ENCODE data around the gene ITGAV. TPM values are rescaled to one million over a fixed set of nuclear protein-coding genes. Genes with fewer than 3 reads are reported as not detected.

Gene ITGAV
- total RNA-seq, 1 experiment from 2014 or later: 26.9 TPM

GRCh38 chr2:186610785-186611184, 20.9 kb downstream of the ITGAV start:
- H3K4me1 Mint-ChIP-seq: peaks cover 7 to 8% of the 10 kb centered on the region in 2 experiments
- Histone ChIP-seq H3K4ac (ENCODE audit: low read depth, low read length) (no peak overlapping the region), H3K4me2 (ENCODE audit: insufficient read depth, insufficient read length, low read length) (no peak overlapping the region), H3K14ac (ENCODE audit: insufficient read depth, low read length) (no peak overlapping the region), H3K79me1 (ENCODE audit: insufficient read depth, low read depth, low read length, poor library complexity, severe bottlenecking) (no peaks in the 10 kb centered on the region), H4K5ac (ENCODE audit: insufficient read length, low read depth, low read length) (no peak overlapping the region), H3K27me3 (ENCODE audit: insufficient read depth, low read length) (no peaks in the 10 kb centered on the region), H3K18ac (ENCODE audit: insufficient read length, low read depth, low read length) (no peak overlapping the region), H3K79me2 (ENCODE audit: insufficient read depth, low read length) (no peaks in the 10 kb centered on the region; the same call in 1 of the 2 replicates), H3K23ac (ENCODE audit: insufficient read length, low read depth, low read length) (no peak overlapping the region), H2BK20ac (ENCODE audit: low read depth, low read length, poor library complexity, severe bottlenecking) (no peak overlapping the region), H2AK5ac (ENCODE audit: insufficient read length, low read length) (no peak overlapping the region), H2BK15ac (ENCODE audit: low read depth, low read length) (no peak overlapping the region), H2AFZ (ENCODE audit: low read length) (no peak overlapping the region), H4K91ac (ENCODE audit: insufficient read length, low read depth, low read length) (no peak overlapping the region), H3K4me1 (ENCODE audit: insufficient read depth, low read length) (no peaks in the 10 kb centered on the region), H3K56ac (ENCODE audit: insufficient read length, low read depth, low read length) (no peak overlapping the region), H4K20me1 (ENCODE audit: control insufficient read depth, insufficient read depth, insufficient read length) (no peaks in the 10 kb centered on the region), H2BK120ac (ENCODE audit: low read depth, low read length, poor library complexity, severe bottlenecking) (no peak overlapping the region), H3K27ac (ENCODE audit: insufficient read length, low read depth, low read length) (no peak overlapping the region), H3K23me2 (ENCODE audit: insufficient read length, low read depth, low read length, poor library complexity, severe bottlenecking) (no peaks in the 10 kb centered on the region), H2BK12ac (ENCODE audit: insufficient read length, low read depth, low read length) (no peak overlapping the region), H2BK5ac (ENCODE audit: insufficient read length, low read length) (no peak overlapping the region), H4K8ac (replicated peaks; ENCODE audit: insufficient read length, low read depth, low read length) (no peak overlapping the region), H3K9me3 (ENCODE audit: control insufficient read depth, low read depth, low read length) (no peaks in the 10 kb centered on the region), H3K9ac (ENCODE audit: extremely low read depth, insufficient read length, low read length) (no peak overlapping the region), H3T11ph (ENCODE audit: low read length) (no peak overlapping the region)
- DNase-seq: no peak
- H3K9me3 Mint-ChIP-seq: no peaks in the 10 kb centered on the region
- H3K27me3 Mint-ChIP-seq (ENCODE audit: low read depth): no peaks in the 10 kb centered on the region
- H3K36me3 Mint-ChIP-seq (ENCODE audit: insufficient read depth in 1 of 3, low read depth in 3 of 3): no peaks in the 10 kb centered on the region; a peak in 1 of 7 replicates
- no CpG with 5 or more reads among the region's 7 CpGs for WGBS (ENCODE audit: extremely low coverage, insufficient read length, low lambda C conversion rate)
- no peak for TF ChIP-seq CTCF (conservative IDR thresholded peaks at IDR 0.05)
- no peak overlapping the region for H3K4me3 Mint-ChIP-seq
- no peak overlapping the region for H3K27ac Mint-ChIP-seq
